Measurements from ENCODE around the gene SCYGR7.
"Not testable (repeated sequence)": the region's sequence is repeated elsewhere in the genome, so short reads cannot be mapped to it uniquely, and the experiment has no call there.

SCYGR7 gene

GRCh38 chr2:227756261-227756660, 28.1 kb downstream of the SCYGR7 start:
- DNase-seq (ENCODE audit: low spot score); FAIRE-seq: not testable (repeated sequence)

GRCh38 chr2:227759411-227760118, 31.4 kb downstream of the SCYGR7 start:
- DNase-seq (ENCODE audit: low spot score) (no peak), FAIRE-seq (no peak)

GRCh38 chr2:227761740-227762476, 33.8 kb downstream of the SCYGR7 start:
- FAIRE-seq: no peak
- DNase-seq (ENCODE audit: low spot score): no peak

- FAIRE-seq: no peak
- DNase-seq (ENCODE audit: low spot score): no peak
These were observed 37.7 kb downstream of the SCYGR7 start for GRCh38 chr2:227765788-227766372.

GRCh38 chr2:227766373-227766883, 38.3 kb downstream of the SCYGR7 start:
- FAIRE-seq: no peak

GRCh38 chr2:227767830-227768229, 39.7 kb downstream of the SCYGR7 start:
- FAIRE-seq: no peak
- DNase-seq (ENCODE audit: low spot score): no peak

More at GRCh38 chr2:227766373-227766883, 38.3 kb downstream of the SCYGR7 start:
- peak; percentile 84 for DNase-seq (ENCODE audit: low spot score)

- FAIRE-seq (no peak), DNase-seq (ENCODE audit: low spot score) (no peak)
These were observed 44.1 kb downstream of the SCYGR7 start for GRCh38 chr2:227772197-227772661.

GRCh38 chr2:227772932-227773331, 44.8 kb downstream of the SCYGR7 start:
- no peak for FAIRE-seq

GRCh38 chr2:227774011-227774624, 46.0 kb downstream of the SCYGR7 start:
- no peak for DNase-seq (ENCODE audit: low spot score)

More at GRCh38 chr2:227772932-227773331, 44.8 kb downstream of the SCYGR7 start:
- DNase-seq (ENCODE audit: low spot score): no peak

GRCh38 chr2:227774895-227775842, 47.0 kb downstream of the SCYGR7 start:
- no peak for DNase-seq (ENCODE audit: low spot score)
- no peak for FAIRE-seq

More at GRCh38 chr2:227774011-227774624, 46.0 kb downstream of the SCYGR7 start:
- FAIRE-seq: no peak

All from urothelium cell line (cell line).